HFFc6 (cell line): ENCODE measurements around the gene CDH22. TPM values are rescaled to one million over a fixed set of nuclear protein-coding genes. Genes with fewer than 3 reads are reported as not detected.

Source experiments
- DNase-seq: peaks from one replicate; pipeline ENCODE4 v3.0.0-alpha.2; 2018
- H3K27ac Mint-ChIP-seq: 2 replicates; pipeline ENCODE4 v1.8.0; 2020; ENCODE audit warnings: mild to moderate bottlenecking, mixed read lengths
- H3K27me3 Mint-ChIP-seq: 2 replicates; pipeline ENCODE4 v1.8.0; 2021; ENCODE audit warnings: mild to moderate bottlenecking, moderate library complexity, mixed read lengths; ENCODE audit not compliant: insufficient read depth
- H3K36me3 Mint-ChIP-seq: 2 replicates; pipeline ENCODE4 v1.8.0; 2021; ENCODE audit warnings: low read depth, mixed read lengths
- H3K4me1 Mint-ChIP-seq: 2 replicates; pipeline ENCODE4 v1.8.0; 2020; ENCODE audit warnings: low read depth, mixed read lengths
- H3K4me3 Mint-ChIP-seq: 2 replicates; pipeline ENCODE4 v1.8.0; 2020; ENCODE audit warnings: mild to moderate bottlenecking, moderate library complexity, mixed read lengths
- H3K9me3 Mint-ChIP-seq: 2 replicates; pipeline ENCODE4 v1.8.0; 2020; ENCODE audit warnings: mild to moderate bottlenecking, mixed read lengths
- total RNA-seq, 6 experiments: library from RNA; stranded (reverse); fragmentation: NEBNext Ultra II Directional; extraction: Animal tissue kit (Norgen Biotek cat#: 25700); gene quantifications; 2 replicates in 1 of 6; 3 replicates in 5 of 6; pipeline ENCODE4 v1.2.3, GENCODE V29; 2021
- TF ChIP-seq, protein P1 (sequence below): fragments of 200-600 bp; sonication (generic); IDR thresholded peaks from 2 replicates; pipeline ENCODE4 v1.5.0; 2021; ENCODE audit warnings: antibody characterized with exemption, mild to moderate bottlenecking

The CDH22 gene
- total RNA-seq, 6 experiments from 2014 or later, result not detected

DNA sequence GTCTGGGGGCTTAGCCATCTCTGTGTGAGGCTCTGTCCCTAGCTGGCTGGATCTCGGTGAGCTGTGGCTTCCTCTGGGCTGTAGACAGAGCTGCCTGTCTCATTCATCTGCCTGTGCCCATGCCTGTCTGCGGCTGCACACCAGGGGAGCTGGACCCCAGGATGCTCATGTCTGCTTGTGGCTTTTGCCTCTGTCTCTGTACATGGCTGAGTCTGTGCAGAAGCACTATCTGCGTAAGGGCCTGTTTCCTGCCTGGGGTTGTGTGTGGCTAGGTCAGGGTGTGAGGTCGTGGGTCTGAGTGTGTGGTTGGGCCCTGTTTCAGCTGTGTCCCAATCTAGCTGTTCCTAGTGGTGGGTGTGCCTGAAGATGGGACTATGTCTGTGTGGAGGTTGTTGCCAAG lies 68.2 kb downstream of the CDH22 start:
- DNase-seq, result no peak
- TF ChIP-seq, protein P1, sequence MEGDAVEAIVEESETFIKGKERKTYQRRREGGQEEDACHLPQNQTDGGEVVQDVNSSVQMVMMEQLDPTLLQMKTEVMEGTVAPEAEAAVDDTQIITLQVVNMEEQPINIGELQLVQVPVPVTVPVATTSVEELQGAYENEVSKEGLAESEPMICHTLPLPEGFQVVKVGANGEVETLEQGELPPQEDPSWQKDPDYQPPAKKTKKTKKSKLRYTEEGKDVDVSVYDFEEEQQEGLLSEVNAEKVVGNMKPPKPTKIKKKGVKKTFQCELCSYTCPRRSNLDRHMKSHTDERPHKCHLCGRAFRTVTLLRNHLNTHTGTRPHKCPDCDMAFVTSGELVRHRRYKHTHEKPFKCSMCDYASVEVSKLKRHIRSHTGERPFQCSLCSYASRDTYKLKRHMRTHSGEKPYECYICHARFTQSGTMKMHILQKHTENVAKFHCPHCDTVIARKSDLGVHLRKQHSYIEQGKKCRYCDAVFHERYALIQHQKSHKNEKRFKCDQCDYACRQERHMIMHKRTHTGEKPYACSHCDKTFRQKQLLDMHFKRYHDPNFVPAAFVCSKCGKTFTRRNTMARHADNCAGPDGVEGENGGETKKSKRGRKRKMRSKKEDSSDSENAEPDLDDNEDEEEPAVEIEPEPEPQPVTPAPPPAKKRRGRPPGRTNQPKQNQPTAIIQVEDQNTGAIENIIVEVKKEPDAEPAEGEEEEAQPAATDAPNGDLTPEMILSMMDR, result no peak
- H3K4me3 Mint-ChIP-seq, result no peak overlapping the region
- H3K9me3 Mint-ChIP-seq, result no peaks in the 10 kb centered on the region
- no peaks in the 10 kb centered on the region for H3K4me1 Mint-ChIP-seq
- H3K27me3 Mint-ChIP-seq, result peaks cover 21% of the 10 kb centered on the region
- no peak overlapping the region for H3K27ac Mint-ChIP-seq
- no peaks in the 10 kb centered on the region for H3K36me3 Mint-ChIP-seq

DNA sequence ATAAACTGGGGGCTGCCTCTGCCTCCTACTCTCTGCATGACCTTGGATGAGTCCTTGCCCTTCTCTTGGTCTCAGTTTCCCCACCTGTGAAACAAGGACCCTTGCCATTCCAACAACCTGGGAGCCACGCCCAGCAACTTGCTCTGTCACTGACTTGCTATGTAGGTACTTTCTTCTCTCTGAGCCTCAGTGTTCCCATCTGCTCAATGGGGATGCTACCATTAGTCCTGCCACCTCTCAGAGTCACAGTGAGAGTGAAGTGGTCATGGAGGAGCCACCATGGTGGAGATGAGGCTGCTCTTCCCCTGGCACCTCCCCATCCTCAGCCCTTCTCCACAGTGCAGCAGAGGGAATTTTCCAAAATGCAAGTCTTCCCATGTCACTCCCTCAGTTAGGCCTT lies 70.6 kb downstream of the CDH22 start:
- no peak for DNase-seq
- TF ChIP-seq, protein P1, result no peak
- Mint-ChIP-seq H3K9me3 (no peaks in the 10 kb centered on the region), H3K4me1 (no peaks in the 10 kb centered on the region), H3K4me3 (no peak overlapping the region), H3K27ac (no peak overlapping the region), H3K36me3 (no peaks in the 10 kb centered on the region), H3K27me3 (peaks cover 15% of the 10 kb centered on the region)

DNA sequence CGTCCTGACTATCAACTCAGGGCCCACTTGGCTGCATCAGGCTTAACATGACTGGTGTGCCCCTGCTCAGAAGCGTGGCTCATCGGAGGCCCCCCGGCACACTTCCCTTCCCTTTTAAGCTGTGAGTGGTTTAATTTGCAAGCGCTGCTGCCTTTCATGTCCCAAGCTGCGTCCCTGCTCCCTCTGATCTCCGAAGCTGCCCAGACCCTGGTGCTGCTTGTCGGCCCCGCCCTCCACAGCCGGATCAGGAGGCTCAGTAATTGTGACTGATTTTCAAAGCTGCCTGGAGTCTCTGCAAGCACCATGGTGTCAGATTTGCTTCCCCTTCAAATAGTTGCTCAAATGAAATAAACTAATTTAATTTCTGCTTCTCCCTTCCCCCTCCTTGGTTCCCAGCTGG lies 71.1 kb downstream of the CDH22 start:
- DNase-seq, result no peak
- H3K27me3 Mint-ChIP-seq, result peaks cover 19% of the 10 kb centered on the region

DNA sequence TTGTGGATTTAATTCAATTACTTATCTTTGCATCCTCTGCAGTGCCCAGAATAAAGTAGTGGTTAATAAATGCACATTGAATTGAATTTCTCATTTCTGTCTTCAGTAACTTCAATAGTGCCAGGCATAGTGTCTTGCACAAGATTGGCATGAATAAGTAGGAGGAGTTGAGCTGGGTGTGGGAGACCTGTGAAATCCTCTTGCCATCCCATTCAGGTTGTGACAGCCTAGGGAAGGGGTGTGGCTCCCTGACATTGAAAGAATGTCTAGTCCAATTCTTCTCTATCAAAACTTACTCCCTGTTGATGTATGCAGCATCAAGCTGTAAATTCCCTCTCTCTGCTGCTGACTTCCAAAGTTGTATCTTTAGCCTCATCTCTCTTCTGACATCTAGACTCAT lies 73.2 kb downstream of the CDH22 start:
- Mint-ChIP-seq H3K4me1 (no peaks in the 10 kb centered on the region), H3K4me3 (no peak overlapping the region), H3K36me3 (no peaks in the 10 kb centered on the region), H3K27ac (no peak overlapping the region), H3K9me3 (no peaks in the 10 kb centered on the region), H3K27me3 (peaks cover 11% of the 10 kb centered on the region)
- DNase-seq, result no peak
- TF ChIP-seq, protein P1, result no peak

More for the DNA sequence above, 71.1 kb downstream of the CDH22 start:
- TF ChIP-seq, protein P1, result no peak
- Mint-ChIP-seq H3K4me1 (no peaks in the 10 kb centered on the region), H3K9me3 (no peaks in the 10 kb centered on the region), H3K4me3 (no peak overlapping the region), H3K36me3 (no peaks in the 10 kb centered on the region), H3K27ac (no peak overlapping the region)

DNA sequence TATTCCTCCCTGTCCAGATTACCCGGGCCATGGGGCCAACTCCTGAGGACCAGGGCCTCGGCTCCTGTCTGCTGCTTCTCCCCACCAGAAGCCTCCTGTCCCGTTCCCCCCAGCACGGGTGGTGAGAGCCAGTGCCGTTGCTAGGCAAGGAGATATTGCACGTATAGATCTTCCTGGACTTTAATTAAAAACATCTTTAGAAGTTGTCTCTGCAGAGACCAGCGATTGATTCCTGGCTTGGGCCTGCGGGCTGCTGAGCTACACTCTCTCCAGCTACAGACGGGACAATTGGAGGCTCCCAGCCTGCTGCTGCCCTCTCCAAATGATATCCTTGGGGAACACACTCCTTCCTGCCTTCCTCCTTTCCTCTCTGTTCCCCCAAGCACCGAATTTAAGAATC lies 74.6 kb downstream of the CDH22 start:
- TF ChIP-seq, protein P1, result no peak
- no peaks in the 10 kb centered on the region for H3K9me3 Mint-ChIP-seq
- DNase-seq, result no peak
- no peak overlapping the region for H3K4me3 Mint-ChIP-seq
- H3K27ac Mint-ChIP-seq, result no peak overlapping the region
- H3K27me3 Mint-ChIP-seq, result peaks cover 11% of the 10 kb centered on the region
- H3K36me3 Mint-ChIP-seq, result no peaks in the 10 kb centered on the region
- H3K4me1 Mint-ChIP-seq, result no peaks in the 10 kb centered on the region

DNA sequence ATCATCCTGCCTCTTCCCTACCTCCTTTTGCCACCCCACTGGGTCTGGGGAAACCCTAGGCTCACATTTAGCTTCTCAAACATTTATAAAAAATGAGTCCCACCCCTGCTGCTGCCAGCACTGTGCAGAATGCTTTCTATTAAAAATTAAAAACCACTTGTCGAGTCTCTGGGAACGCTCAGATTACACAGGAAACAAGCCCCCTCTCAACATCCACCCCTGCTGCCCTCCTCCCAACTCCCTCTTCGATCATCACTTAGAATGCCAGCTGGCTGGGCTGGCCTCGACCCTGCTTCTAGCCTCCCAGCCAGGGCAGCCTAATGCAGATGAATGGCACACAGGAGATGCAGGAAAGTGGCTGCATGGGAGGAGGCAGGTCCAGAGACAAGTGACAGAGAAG lies 75.8 kb downstream of the CDH22 start:
- H3K27ac Mint-ChIP-seq, result no peak overlapping the region
- no peak overlapping the region for H3K4me3 Mint-ChIP-seq
- no peaks in the 10 kb centered on the region for H3K9me3 Mint-ChIP-seq
- H3K36me3 Mint-ChIP-seq, result no peaks in the 10 kb centered on the region
- TF ChIP-seq, protein P1, result no peak
- peaks cover 9% of the 10 kb centered on the region for H3K27me3 Mint-ChIP-seq
- no peaks in the 10 kb centered on the region for H3K4me1 Mint-ChIP-seq
- no peak for DNase-seq
